ENCODE data around the gene AQP12B. TPM values are rescaled to one million over a fixed set of nuclear protein-coding genes. Genes with fewer than 3 reads are reported as not detected.

The AQP12B gene
- polyA plus RNA-seq, 2 donors = not detected

GRCh38 chr2:240718896-240719490 is 36.3 kb upstream of the AQP12B start:
- Histone ChIP-seq H3K27me3 (ENCODE audit: control insufficient read depth in 1 of 2, insufficient read depth in 2 of 2, low read length in 2 of 2) (no peaks in the 10 kb centered on the region), H3K4me1 (ENCODE audit: control insufficient read depth in 2 of 2, insufficient read depth in 2 of 2, low read length in 1 of 2) (peaks cover 0 to 4% of the 10 kb centered on the region in 2 donors), H3K27ac (ENCODE audit: low read depth in 2 of 2, low read length in 1 of 2) (no peak overlapping the region), H3K4me3 (ENCODE audit: low read depth in 1 of 2, low read length in 2 of 2) (no peak overlapping the region), H3K36me3 (ENCODE audit: control insufficient read depth in 2 of 2, insufficient read depth in 2 of 2, low read length in 1 of 2) (no peaks in the 10 kb centered on the region), H3K9me3 (ENCODE audit: control insufficient read depth in 2 of 2, insufficient read depth in 1 of 2, low read depth in 1 of 2, low read length in 1 of 2) (no peaks in the 10 kb centered on the region)
- WGBS, 2 donors = 92% methylated on average over 24 to 25 of the region's 25 CpGs

- H3K4me3 ChIP-seq (ENCODE audit: low read depth in 1 of 2, low read length in 2 of 2) = no peak overlapping the region
- H3K36me3 ChIP-seq (ENCODE audit: control insufficient read depth in 2 of 2, insufficient read depth in 2 of 2, low read length in 1 of 2) = no peaks in the 10 kb centered on the region
- H3K4me1 ChIP-seq (ENCODE audit: control insufficient read depth in 2 of 2, insufficient read depth in 2 of 2, low read length in 1 of 2) = peaks cover 0 to 4% of the 10 kb centered on the region in 2 donors
- H3K27me3 ChIP-seq (ENCODE audit: control insufficient read depth in 1 of 2, insufficient read depth in 2 of 2, low read length in 2 of 2) = no peaks in the 10 kb centered on the region
- H3K27ac ChIP-seq (ENCODE audit: low read depth in 2 of 2, low read length in 1 of 2) = no peak overlapping the region
- H3K9me3 ChIP-seq (ENCODE audit: control insufficient read depth in 2 of 2, insufficient read depth in 1 of 2, low read depth in 1 of 2, low read length in 1 of 2) = no peaks in the 10 kb centered on the region
- 81 to 85% methylated on average over 30 to 31 of the region's 31 CpGs for WGBS, 2 donors
Observed at GRCh38 chr2:240717681-240718581, 35.2 kb upstream of the AQP12B start.

GRCh38 chr2:240717181-240717641 is 34.5 kb upstream of the AQP12B start:
- H3K4me3 ChIP-seq (ENCODE audit: low read depth in 1 of 2, low read length in 2 of 2) = no peak overlapping the region
- WGBS, 2 donors = 73 to 84% methylated on average over 14 to 18 of the region's 18 CpGs

GRCh38 chr2:240716130-240716798 is 33.6 kb upstream of the AQP12B start:
- H3K27ac ChIP-seq (ENCODE audit: low read depth in 2 of 2, low read length in 1 of 2) = no peak overlapping the region
- H3K4me1 ChIP-seq (ENCODE audit: control insufficient read depth in 2 of 2, insufficient read depth in 2 of 2, low read length in 1 of 2) = peaks cover 0 to 4% of the 10 kb centered on the region in 2 donors
- no peaks in the 10 kb centered on the region for H3K9me3 ChIP-seq (ENCODE audit: control insufficient read depth in 2 of 2, insufficient read depth in 1 of 2, low read depth in 1 of 2, low read length in 1 of 2)
- WGBS, 2 donors = 91 to 92% methylated on average over 23 of the region's 23 CpGs
- H3K4me3 ChIP-seq (ENCODE audit: low read depth in 1 of 2, low read length in 2 of 2) = no peak overlapping the region
- no peaks in the 10 kb centered on the region for H3K27me3 ChIP-seq (ENCODE audit: control insufficient read depth in 1 of 2, insufficient read depth in 2 of 2, low read length in 2 of 2)
- no peaks in the 10 kb centered on the region for H3K36me3 ChIP-seq (ENCODE audit: control insufficient read depth in 2 of 2, insufficient read depth in 2 of 2, low read length in 1 of 2)

More at GRCh38 chr2:240717181-240717641, 34.5 kb upstream of the AQP12B start:
- Histone ChIP-seq H3K27ac (ENCODE audit: low read depth in 2 of 2, low read length in 1 of 2) (no peak overlapping the region), H3K36me3 (ENCODE audit: control insufficient read depth in 2 of 2, insufficient read depth in 2 of 2, low read length in 1 of 2) (no peaks in the 10 kb centered on the region), H3K9me3 (ENCODE audit: control insufficient read depth in 2 of 2, insufficient read depth in 1 of 2, low read depth in 1 of 2, low read length in 1 of 2) (no peaks in the 10 kb centered on the region), H3K4me1 (ENCODE audit: control insufficient read depth in 2 of 2, insufficient read depth in 2 of 2, low read length in 1 of 2) (peaks cover 0 to 4% of the 10 kb centered on the region in 2 donors), H3K27me3 (ENCODE audit: control insufficient read depth in 1 of 2, insufficient read depth in 2 of 2, low read length in 2 of 2) (no peaks in the 10 kb centered on the region)

GRCh38 chr2:240714747-240715725 is 32.4 kb upstream of the AQP12B start:
- no peaks in the 10 kb centered on the region for H3K36me3 ChIP-seq (ENCODE audit: control insufficient read depth in 2 of 2, insufficient read depth in 2 of 2, low read length in 1 of 2)
- WGBS, 2 donors = 58 to 70% methylated on average over 23 of the region's 23 CpGs
- H3K9me3 ChIP-seq (ENCODE audit: control insufficient read depth in 2 of 2, insufficient read depth in 1 of 2, low read depth in 1 of 2, low read length in 1 of 2) = no peaks in the 10 kb centered on the region
- peaks cover 0 to 4% of the 10 kb centered on the region in 2 donors for H3K4me1 ChIP-seq (ENCODE audit: control insufficient read depth in 2 of 2, insufficient read depth in 2 of 2, low read length in 1 of 2)
- H3K4me3 ChIP-seq (ENCODE audit: low read depth in 1 of 2, low read length in 2 of 2) = no peak overlapping the region
- H3K27me3 ChIP-seq (ENCODE audit: control insufficient read depth in 1 of 2, insufficient read depth in 2 of 2, low read length in 2 of 2) = no peaks in the 10 kb centered on the region
- H3K27ac ChIP-seq (ENCODE audit: low read depth in 2 of 2, low read length in 1 of 2) = no peak overlapping the region

- Histone ChIP-seq H3K4me1 (ENCODE audit: control insufficient read depth in 2 of 2, insufficient read depth in 2 of 2, low read length in 1 of 2) (peaks cover 0 to 4% of the 10 kb centered on the region in 2 donors), H3K36me3 (ENCODE audit: control insufficient read depth in 2 of 2, insufficient read depth in 2 of 2, low read length in 1 of 2) (no peaks in the 10 kb centered on the region), H3K27ac (ENCODE audit: low read depth in 2 of 2, low read length in 1 of 2) (no peak overlapping the region), H3K9me3 (ENCODE audit: control insufficient read depth in 2 of 2, insufficient read depth in 1 of 2, low read depth in 1 of 2, low read length in 1 of 2) (no peaks in the 10 kb centered on the region), H3K27me3 (ENCODE audit: control insufficient read depth in 1 of 2, insufficient read depth in 2 of 2, low read length in 2 of 2) (no peaks in the 10 kb centered on the region), H3K4me3 (ENCODE audit: low read depth in 1 of 2, low read length in 2 of 2) (no peak overlapping the region)
- WGBS, 2 donors = 72 to 76% methylated on average over 26 of the region's 26 CpGs
Observed at GRCh38 chr2:240713928-240714746, 31.5 kb upstream of the AQP12B start.

- H3K9me3 ChIP-seq (ENCODE audit: control insufficient read depth in 2 of 2, insufficient read depth in 1 of 2, low read depth in 1 of 2, low read length in 1 of 2) = no peaks in the 10 kb centered on the region
- no peaks in the 10 kb centered on the region for H3K27me3 ChIP-seq (ENCODE audit: control insufficient read depth in 1 of 2, insufficient read depth in 2 of 2, low read length in 2 of 2)
- WGBS, 2 donors = 86 to 87% methylated on average over 25 of the region's 25 CpGs
- no peaks in the 10 kb centered on the region for H3K36me3 ChIP-seq (ENCODE audit: control insufficient read depth in 2 of 2, insufficient read depth in 2 of 2, low read length in 1 of 2)
- H3K4me3 ChIP-seq (ENCODE audit: low read depth in 1 of 2, low read length in 2 of 2) = no peak overlapping the region
- peaks cover 0 to 4% of the 10 kb centered on the region in 2 donors for H3K4me1 ChIP-seq (ENCODE audit: control insufficient read depth in 2 of 2, insufficient read depth in 2 of 2, low read length in 1 of 2)
- no peak overlapping the region for H3K27ac ChIP-seq (ENCODE audit: low read depth in 2 of 2, low read length in 1 of 2)
Observed at GRCh38 chr2:240713071-240713927, 30.6 kb upstream of the AQP12B start.

GRCh38 chr2:240712121-240712520 is 29.4 kb upstream of the AQP12B start:
- no peaks in the 10 kb centered on the region for H3K36me3 ChIP-seq (ENCODE audit: control insufficient read depth in 2 of 2, insufficient read depth in 2 of 2, low read length in 1 of 2)
- no peaks in the 10 kb centered on the region for H3K27me3 ChIP-seq (ENCODE audit: control insufficient read depth in 1 of 2, insufficient read depth in 2 of 2, low read length in 2 of 2)
- 92% methylated on average over 9 of the region's 9 CpGs for WGBS, 2 donors
- H3K27ac ChIP-seq (ENCODE audit: low read depth in 2 of 2, low read length in 1 of 2) = no peak overlapping the region
- H3K4me1 ChIP-seq (ENCODE audit: control insufficient read depth in 2 of 2, insufficient read depth in 2 of 2, low read length in 1 of 2) = peaks cover 0 to 4% of the 10 kb centered on the region in 2 donors
- H3K4me3 ChIP-seq (ENCODE audit: low read depth in 1 of 2, low read length in 2 of 2) = no peak overlapping the region
- no peaks in the 10 kb centered on the region for H3K9me3 ChIP-seq (ENCODE audit: control insufficient read depth in 2 of 2, insufficient read depth in 1 of 2, low read depth in 1 of 2, low read length in 1 of 2)

Data from esophagus (tissue), 2 donors.